Measurements from ENCODE around the gene TBXA2R.

The TBXA2R gene

GRCh38 chr19:3550947-3551791, 55.5 kb downstream of the TBXA2R start:
- DNase-seq = no peak

- DNase-seq = no peak
These were observed 56.9 kb downstream of the TBXA2R start for GRCh38 chr19:3549816-3550215.

DNA sequence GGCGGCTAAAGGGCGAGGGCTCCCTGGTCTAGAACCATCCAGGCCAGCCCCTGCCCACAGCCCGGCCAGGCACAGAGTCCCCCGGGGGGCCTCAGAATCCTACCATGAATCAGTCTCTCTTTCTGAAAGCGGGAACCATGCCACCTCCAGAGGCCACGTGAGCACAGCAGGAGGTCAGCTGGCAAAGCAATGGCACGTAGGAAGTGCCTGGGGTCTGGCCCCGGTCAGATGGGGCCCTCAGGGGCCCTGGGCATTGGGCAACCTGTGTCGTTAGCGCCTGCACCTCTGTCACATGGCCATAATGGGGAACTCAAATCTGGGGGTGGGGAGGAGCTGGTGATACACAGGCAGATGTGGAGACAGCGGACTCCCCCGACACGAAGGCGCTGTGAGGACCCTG, 58.1 kb downstream of the TBXA2R start:
- DNase-seq = peak; percentile 44

GRCh38 chr19:3547767-3548282, 58.9 kb downstream of the TBXA2R start:
- no peak for DNase-seq

DNA sequence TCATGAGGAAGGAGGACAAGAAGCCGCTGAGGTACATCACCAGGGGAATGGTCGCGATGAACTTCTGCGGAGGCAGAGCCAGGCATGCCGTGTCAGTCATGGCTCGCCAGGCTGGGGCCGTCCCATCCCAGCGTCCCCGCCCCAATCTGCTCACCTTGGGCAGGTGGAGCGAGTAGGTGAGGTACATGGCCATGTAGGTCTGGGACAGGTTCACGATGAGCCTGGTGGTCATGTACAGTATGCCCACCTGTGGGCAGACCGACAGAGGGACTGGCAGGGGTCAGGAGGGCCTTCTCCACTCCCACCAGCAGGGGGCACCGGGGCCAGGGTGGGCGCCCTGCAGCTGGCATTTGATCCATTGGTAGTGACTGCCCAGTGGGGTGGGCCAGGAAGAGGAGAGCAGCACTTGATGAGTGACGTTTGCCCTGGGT, 59.4 kb downstream of the TBXA2R start:
- DNase-seq = no peak

DNA sequence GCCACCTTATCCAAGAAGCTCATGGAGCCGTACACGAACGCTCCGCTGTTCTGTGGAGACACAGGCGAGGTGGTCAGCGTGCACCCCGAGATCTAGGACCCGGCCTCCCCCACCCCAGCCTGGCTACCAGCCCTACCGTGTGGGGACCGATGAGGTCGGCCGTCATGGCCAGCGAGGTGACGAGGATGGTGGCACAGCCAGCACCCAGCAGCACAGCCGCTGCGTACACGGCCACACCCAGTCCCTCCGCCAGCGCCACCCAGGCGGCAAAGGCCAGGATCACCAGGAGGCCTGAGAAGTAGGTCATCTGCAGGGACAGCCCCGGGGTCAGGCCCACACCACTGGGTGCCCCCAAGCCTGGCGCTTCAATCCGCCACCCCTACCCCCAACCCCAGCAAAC, 60.6 kb downstream of the TBXA2R start:
- no peak for DNase-seq

DNA sequence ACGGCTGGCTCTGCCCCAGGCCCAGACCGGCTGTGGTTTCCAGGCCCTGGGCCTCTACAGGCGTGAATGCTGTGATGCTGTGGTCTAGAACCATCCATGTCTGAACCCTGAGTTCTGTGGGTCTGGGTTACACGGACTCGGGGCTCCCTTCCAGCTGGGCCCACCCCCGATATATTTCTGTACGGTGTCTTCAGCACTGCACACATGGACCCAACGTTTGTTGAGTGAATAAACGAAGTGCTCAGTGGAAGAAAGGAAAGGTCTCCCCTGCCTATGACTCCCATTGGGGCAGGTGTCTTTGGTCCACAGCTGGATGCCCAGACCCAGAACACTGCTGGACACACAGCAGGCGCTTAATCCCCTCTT, 61.0 kb downstream of the TBXA2R start:
- DNase-seq = no peak

- DNase-seq = peak; percentile 84
These were observed 61.7 kb downstream of the TBXA2R start for GRCh38 chr19:3544742-3545668.
